HEK293 (cell line): Measurements from ENCODE around the gene SLC16A11.

Experiments used
- BCL11B ChIP-seq: fragments of 450-650 bp; formaldehyde crosslinking; IDR thresholded peaks from 2 replicates; pipeline ENCODE4 v1.5.1; 2016; ENCODE audit warnings: low read depth, missing biosample characterization, missing genetic modification characterization
- EGR2 ChIP-seq: fragments of 450-650 bp; formaldehyde crosslinking; IDR thresholded peaks from 2 replicates; pipeline ENCODE4 v1.5.1; 2016; ENCODE audit warnings: low read depth, missing biosample characterization, missing genetic modification characterization
- GLIS1 ChIP-seq: fragments of 450-650 bp; formaldehyde crosslinking; IDR thresholded peaks from 2 replicates; pipeline ENCODE4 v1.5.1; 2016; ENCODE audit warnings: missing biosample characterization, missing genetic modification characterization
- KLF8 ChIP-seq: fragments of 450-650 bp; formaldehyde crosslinking; IDR thresholded peaks from 2 replicates; pipeline ENCODE4 v1.5.1; 2016; ENCODE audit warnings: missing biosample characterization, missing genetic modification characterization
- MEIS1 ChIP-seq: sonication (generic); formaldehyde crosslinking; IDR thresholded peaks from 2 replicates; pipeline ENCODE4 v1.8.1; 2022; ENCODE audit warnings: missing genetic modification reagents, mild to moderate bottlenecking, borderline replicate concordance
- REST ChIP-seq: fragments of 450-650 bp; formaldehyde crosslinking; IDR thresholded peaks from 2 replicates; pipeline ENCODE4 v1.5.1; 2016; ENCODE audit warnings: missing biosample characterization, missing genetic modification characterization
- SCRT1 ChIP-seq: fragments of 450-650 bp; formaldehyde crosslinking; IDR thresholded peaks from 2 replicates; pipeline ENCODE4 v1.5.1; 2016; ENCODE audit warnings: missing biosample characterization, missing genetic modification characterization, borderline replicate concordance
- SCRT2 ChIP-seq: fragments of 450-650 bp; formaldehyde crosslinking; IDR thresholded peaks from 2 replicates; pipeline ENCODE4 v1.5.1; 2016; ENCODE audit warnings: missing biosample characterization, missing genetic modification characterization
- TRIM28 ChIP-seq: IDR thresholded peaks from 2 replicates; pipeline ENCODE4 v1.6.1; 2011; ENCODE audit warnings: low read length, control low read depth, borderline replicate concordance
- ZIC2 ChIP-seq: fragments of 450-650 bp; formaldehyde crosslinking; IDR thresholded peaks from 2 replicates; pipeline ENCODE4 v1.5.1; 2016; ENCODE audit warnings: missing biosample characterization, missing genetic modification characterization
- ZNF132 ChIP-seq: fragments of 450-650 bp; formaldehyde crosslinking; IDR thresholded peaks from 2 replicates; pipeline ENCODE4 v1.5.1; 2017; ENCODE audit warnings: missing biosample characterization, missing genetic modification characterization, borderline replicate concordance
- ZNF16 ChIP-seq: fragments of 450-650 bp; formaldehyde crosslinking; IDR thresholded peaks from 2 replicates; pipeline ENCODE4 v1.5.1; 2016; ENCODE audit warnings: low read depth, missing biosample characterization, missing genetic modification characterization
- ZNF175 ChIP-seq: fragments of 450-650 bp; formaldehyde crosslinking; IDR thresholded peaks from 2 replicates; pipeline ENCODE4 v1.5.1; 2016; ENCODE audit warnings: missing biosample characterization, missing genetic modification characterization
- ZNF2 ChIP-seq: fragments of 450-650 bp; formaldehyde crosslinking; IDR thresholded peaks from 2 replicates; pipeline ENCODE4 v1.5.1; 2016; ENCODE audit warnings: missing biosample characterization, missing genetic modification characterization
- ZNF23 ChIP-seq: fragments of 450-650 bp; formaldehyde crosslinking; IDR thresholded peaks from 2 replicates; pipeline ENCODE4 v1.5.1; 2016; ENCODE audit warnings: missing biosample characterization, missing genetic modification characterization, borderline replicate concordance
- ZNF311 ChIP-seq: fragments of 450-650 bp; formaldehyde crosslinking; IDR thresholded peaks from 2 replicates; pipeline ENCODE4 v1.5.1; 2017; ENCODE audit warnings: missing biosample characterization, missing genetic modification characterization, borderline replicate concordance
- ZNF341 ChIP-seq: fragments of 450-650 bp; formaldehyde crosslinking; IDR thresholded peaks from 2 replicates; pipeline ENCODE4; 2016; ENCODE audit warnings: low read depth, missing biosample characterization, missing genetic modification characterization
- ZNF423 ChIP-seq: fragments of 450-650 bp; formaldehyde crosslinking; IDR thresholded peaks from 2 replicates; pipeline ENCODE4 v1.5.1; 2016; ENCODE audit warnings: missing biosample characterization, missing genetic modification characterization
- ZNF48 ChIP-seq: fragments of 450-650 bp; formaldehyde crosslinking; IDR thresholded peaks from 2 replicates; pipeline ENCODE4 v1.5.1; 2016; ENCODE audit warnings: missing biosample characterization, missing genetic modification characterization
- ZNF514 ChIP-seq: fragments of 450-650 bp; formaldehyde crosslinking; IDR thresholded peaks from 2 replicates; pipeline ENCODE4 v1.5.1; 2016; ENCODE audit warnings: missing biosample characterization, missing genetic modification characterization
- ZNF518A ChIP-seq: fragments of 450-650 bp; formaldehyde crosslinking; conservative IDR thresholded peaks from 2 replicates; pipeline ENCODE4 v1.5.1; 2016; ENCODE audit warnings: low read depth, missing biosample characterization, missing genetic modification characterization
- ZNF544 ChIP-seq: fragments of 450-650 bp; formaldehyde crosslinking; IDR thresholded peaks from 2 replicates; pipeline ENCODE4 v1.5.0; 2017; ENCODE audit warnings: missing biosample characterization, missing genetic modification characterization
- ZNF571 ChIP-seq: fragments of 450-650 bp; formaldehyde crosslinking; IDR thresholded peaks from 2 replicates; pipeline ENCODE4 v1.5.0; 2017; ENCODE audit warnings: missing biosample characterization, missing genetic modification characterization
- ZNF600 ChIP-seq: fragments of 450-650 bp; formaldehyde crosslinking; IDR thresholded peaks from 2 replicates; pipeline ENCODE4 v1.5.1; 2016; ENCODE audit warnings: missing biosample characterization, missing genetic modification characterization
- ZNF645 ChIP-seq: fragments of 450-650 bp; formaldehyde crosslinking; IDR thresholded peaks from 2 replicates; pipeline ENCODE4; 2016; ENCODE audit warnings: missing biosample characterization, missing genetic modification characterization
- ZNF660 ChIP-seq: fragments of 450-650 bp; IDR thresholded peaks from 2 replicates; pipeline ENCODE4 v1.5.1; 2018; ENCODE audit warnings: missing biosample characterization, mild to moderate bottlenecking, missing genetic modification characterization
- ZNF664 ChIP-seq: fragments of 450-650 bp; formaldehyde crosslinking; IDR thresholded peaks from 2 replicates; pipeline ENCODE4 v1.5.1; 2016; ENCODE audit warnings: missing biosample characterization, missing genetic modification characterization
- ZNF747 ChIP-seq: fragments of 450-650 bp; formaldehyde crosslinking; IDR thresholded peaks from 2 replicates; pipeline ENCODE4 v1.5.1; 2016; ENCODE audit warnings: missing biosample characterization, missing genetic modification characterization
- ZNF76 ChIP-seq: fragments of 450-650 bp; formaldehyde crosslinking; IDR thresholded peaks from 2 replicates; pipeline ENCODE4; 2016; ENCODE audit warnings: low read depth, missing biosample characterization, missing genetic modification characterization, borderline replicate concordance
- ZSCAN4 ChIP-seq: fragments of 450-650 bp; formaldehyde crosslinking; IDR thresholded peaks from 2 replicates; pipeline ENCODE4 v1.5.1; 2017; ENCODE audit warnings: missing biosample characterization, missing genetic modification characterization

Gene SLC16A11

GRCh38 chr17:7046127-7046724 lies 2.3 kb upstream of the SLC16A11 start (continued):
- TF ChIP-seq ZNF571 (tag by site-specific recombination): no peak
- no peak for TF ChIP-seq BCL11B (tag by site-specific recombination)
- peak; percentile 59 for TF ChIP-seq ZNF341
- TF ChIP-seq ZNF16 (tag by site-specific recombination): no peak; the same call in 1 of the 2 replicates
- no peak for TF ChIP-seq ZNF645 (tag by site-specific recombination)
- peak; percentile 43; the same call in 1 of the 2 replicates for TF ChIP-seq ZIC2 (tag by site-specific recombination)
- TF ChIP-seq ZNF660 (tag by site-specific recombination): no peak
- TF ChIP-seq SCRT1 (tag by site-specific recombination): no peak
- TF ChIP-seq ZNF544 (tag by site-specific recombination): no peak
- TF ChIP-seq ZNF514 (tag by site-specific recombination): no peak
- TF ChIP-seq ZNF2 (tag by site-specific recombination): no peak
- no peak for TF ChIP-seq ZNF23 (tag by site-specific recombination)
- TF ChIP-seq ZNF747 (tag by site-specific recombination): no peak
- no peak for TF ChIP-seq ZNF76
- TF ChIP-seq ZNF664 (tag by site-specific recombination): no peak
- no peak for TF ChIP-seq ZNF132 (tag by site-specific recombination)
- no peak for TF ChIP-seq ZNF423 (tag by site-specific recombination)
- no peak for TF ChIP-seq EGR2 (tag by site-specific recombination)
- TF ChIP-seq SCRT2 (tag by site-specific recombination): no peak
- no peak for TF ChIP-seq MEIS1 (CRISPR knock-in tag)
- TF ChIP-seq ZNF518A (tag by site-specific recombination): no peak
- TF ChIP-seq ZNF175 (tag by site-specific recombination): no peak
- TF ChIP-seq ZSCAN4: no peak
- no peak for TF ChIP-seq KLF8 (tag by site-specific recombination)
- peak; percentile 93 for TF ChIP-seq ZNF600 (tag by site-specific recombination)
- TF ChIP-seq ZNF311 (tag by site-specific recombination): no peak
- TF ChIP-seq TRIM28: peak; percentile 64; the same call in 1 of the 2 replicates
- TF ChIP-seq REST (tag by site-specific recombination): no peak
- no peak for TF ChIP-seq ZNF48 (tag by site-specific recombination)
- peak; percentile 33; the same call in 1 of the 2 replicates for TF ChIP-seq GLIS1 (tag by site-specific recombination)
